MM.1S (cell line): ENCODE measurements around the gene MAPK8IP2.
"Not testable (repeated sequence)": the region's sequence is repeated elsewhere in the genome, so short reads cannot be mapped to it uniquely, and the experiment has no call there.

Experiments
- DNase-seq: peaks from one replicate; pipeline ENCODE4 v3.0.0-alpha.2; 2015
- H2AFZ ChIP-seq: fragments of 300-600 bp; sonication (generic); 2 replicates; pipeline ENCODE4 v1.6.0; 2016; ENCODE audit warnings: antibody characterized with exemption, low read length
- H3F3A ChIP-seq: fragments of 300-600 bp; sonication (generic); 2 replicates; pipeline ENCODE4 v1.6.1; 2016; ENCODE audit warnings: mild to moderate bottlenecking, antibody characterized with exemption, low read length, moderate library complexity, mixed read lengths; ENCODE audit not compliant: insufficient read depth
- H3K27ac ChIP-seq: fragments of 300-600 bp; sonication (generic); 2 replicates; pipeline ENCODE4 v1.5.1; 2016; ENCODE audit warnings: mild to moderate bottlenecking, low read length
- H3K27me3 ChIP-seq: fragments of 300-600 bp; sonication (generic); replicated peaks from 2 replicates; pipeline ENCODE4 v1.6.0; 2016; ENCODE audit warnings: low read length; ENCODE audit not compliant: insufficient read depth
- H3K36me3 ChIP-seq: fragments of 300-600 bp; sonication (generic); replicated peaks from 2 replicates; pipeline ENCODE4 v1.6.1; 2016; ENCODE audit warnings: mild to moderate bottlenecking, low read length, mixed read lengths; ENCODE audit not compliant: insufficient read depth
- H3K4me1 ChIP-seq: fragments of 300-600 bp; sonication (generic); 2 replicates; pipeline ENCODE4 v1.6.1; 2016; ENCODE audit warnings: low read length, mixed read lengths
- H3K4me2 ChIP-seq: fragments of 300-600 bp; sonication (generic); 2 replicates; pipeline ENCODE4 v1.6.0; 2016; ENCODE audit warnings: low read depth, low read length
- H3K4me3 ChIP-seq: fragments of 300-600 bp; sonication (generic); 2 replicates; pipeline ENCODE4 v1.5.1; 2016; ENCODE audit warnings: low read length, mixed read lengths
- H3K79me2 ChIP-seq: fragments of 300-600 bp; sonication (generic); 2 replicates; pipeline ENCODE4 v1.6.1; 2016; ENCODE audit warnings: mixed run types, low read length, mixed read lengths
- H3K9ac ChIP-seq: fragments of 300-600 bp; sonication (generic); 2 replicates; pipeline ENCODE4 v1.6.1; 2016; ENCODE audit warnings: low read length, mixed read lengths
- H3K9me2 ChIP-seq: fragments of 300-600 bp; sonication (generic); replicated peaks from 2 replicates; pipeline ENCODE4 v1.6.1; 2016; ENCODE audit warnings: mild to moderate bottlenecking, low read length, mixed read lengths; ENCODE audit not compliant: insufficient read depth
- H3K9me3 ChIP-seq: fragments of 300-600 bp; sonication (generic); replicated peaks from 2 replicates; pipeline ENCODE4 v1.6.1; 2016; ENCODE audit warnings: mild to moderate bottlenecking, low read length, mixed read lengths; ENCODE audit not compliant: insufficient read depth
- H4K20me1 ChIP-seq: fragments of 300-600 bp; sonication (generic); 2 replicates; pipeline ENCODE4 v1.6.1; 2016; ENCODE audit warnings: mild to moderate bottlenecking, low read length, moderate library complexity, mixed read lengths; ENCODE audit not compliant: insufficient read depth
- CTCF ChIP-seq: fragments of 300-600 bp; sonication (generic); IDR thresholded peaks from 2 replicates; pipeline ENCODE4 v1.5.1; 2016; ENCODE audit warnings: antibody characterized with exemption, low read length, mixed read lengths
- EZH2 ChIP-seq: fragments of 300-600 bp; sonication (generic); optimal IDR thresholded peaks from 2 replicates; pipeline ENCODE3; 2017; ENCODE audit warnings: low read depth, mild to moderate bottlenecking, antibody characterized with exemption, low read length, mixed read lengths
- EZH2phosphoT487 ChIP-seq: fragments of 300-600 bp; sonication (generic); IDR thresholded peaks from 2 replicates; pipeline ENCODE4 v1.6.1; 2018; ENCODE audit warnings: antibody characterized with exemption, low read length

Gene MAPK8IP2

GRCh38 chr22:50633086-50633485 is 32.5 kb downstream of the MAPK8IP2 start:
- TF ChIP-seq EZH2 (no peak), CTCF (no peak), EZH2phosphoT487 (no peak)
- peaks cover 3% of the 10 kb centered on the region; the same call in 1 of the 2 replicates for H3K4me1 ChIP-seq
- no peaks in the 10 kb centered on the region for H3K9me2 ChIP-seq
- H3K79me2 ChIP-seq, result no peaks in the 10 kb centered on the region
- no peak overlapping the region for H3K9ac ChIP-seq
- H3K9me3 ChIP-seq, result no peaks in the 10 kb centered on the region
- no peak overlapping the region for H3K4me3 ChIP-seq
- DNase-seq, result no peak
- H3K27me3 ChIP-seq, result 0 out of 2 replicates have a peak, but pooled peaks cover 8% of the 10 kb centered on the region
- no peak overlapping the region for H3K27ac ChIP-seq
- H4K20me1 ChIP-seq, result no peaks in the 10 kb centered on the region
- H2AFZ ChIP-seq, result no peak overlapping the region
- H3F3A ChIP-seq, result no peaks in the 10 kb centered on the region
- no peaks in the 10 kb centered on the region for H3K36me3 ChIP-seq
- H3K4me2 ChIP-seq, result no peak overlapping the region

GRCh38 chr22:50633771-50634170 is 33.2 kb downstream of the MAPK8IP2 start:
- TF ChIP-seq CTCF (no peak), EZH2phosphoT487 (no peak), EZH2 (no peak)
- Histone ChIP-seq H3K9ac (no peak overlapping the region), H3K27ac (no peak overlapping the region), H3K27me3 (0 out of 2 replicates have a peak, but pooled peaks cover 8% of the 10 kb centered on the region), H3F3A (no peaks in the 10 kb centered on the region), H3K79me2 (no peaks in the 10 kb centered on the region), H3K4me3 (no peak overlapping the region), H3K36me3 (no peaks in the 10 kb centered on the region), H3K9me3 (no peaks in the 10 kb centered on the region), H3K4me1 (peaks cover 2% of the 10 kb centered on the region; the same call in 1 of the 2 replicates), H3K9me2 (no peaks in the 10 kb centered on the region), H4K20me1 (no peaks in the 10 kb centered on the region), H3K4me2 (no peak overlapping the region), H2AFZ (no peak overlapping the region)
- no peak for DNase-seq

GRCh38 chr22:50635591-50635990 is 35.0 kb downstream of the MAPK8IP2 start:
- H3K9me3 ChIP-seq, result no peaks in the 10 kb centered on the region
- TF ChIP-seq EZH2phosphoT487 (no peak), CTCF (no peak), EZH2 (no peak)
- 0 out of 2 replicates have a peak, but pooled peaks cover 8% of the 10 kb centered on the region for H3K27me3 ChIP-seq
- no peak overlapping the region for H3K4me2 ChIP-seq
- DNase-seq, result no peak
- H3K36me3 ChIP-seq, result no peaks in the 10 kb centered on the region
- no peaks in the 10 kb centered on the region for H3F3A ChIP-seq
- H2AFZ ChIP-seq, result no peak overlapping the region
- no peaks in the 10 kb centered on the region for H3K4me1 ChIP-seq
- H3K4me3 ChIP-seq, result no peak overlapping the region
- H3K9ac ChIP-seq, result no peak overlapping the region
- no peaks in the 10 kb centered on the region for H3K9me2 ChIP-seq
- H4K20me1 ChIP-seq, result no peaks in the 10 kb centered on the region
- no peak overlapping the region for H3K27ac ChIP-seq
- no peaks in the 10 kb centered on the region for H3K79me2 ChIP-seq

GRCh38 chr22:50640296-50640695 is 39.7 kb downstream of the MAPK8IP2 start:
- H3K9me2 ChIP-seq, H3K9ac ChIP-seq, H2AFZ ChIP-seq, H3K36me3 ChIP-seq, H3K4me2 ChIP-seq, DNase-seq, H3K79me2 ChIP-seq, H3K4me1 ChIP-seq, H3F3A ChIP-seq, H3K27ac ChIP-seq, H3K4me3 ChIP-seq, H3K9me3 ChIP-seq, H4K20me1 ChIP-seq: not testable (repeated sequence)
- peaks cover 22% of the 10 kb centered on the region for H3K27me3 ChIP-seq
